HG03457 (cell line): ENCODE results near the gene MAP7D1.
A peak's percentile ranks its signal among the peaks of the same experiment; 100 is the strongest.

Source experiments
- ATAC-seq: cut with Tn5 transposase; IDR thresholded peaks from one replicate; pipeline ENCODE4 v1.9.1; 2021; ENCODE audit warnings: moderate number of reproducible peaks; ENCODE audit not compliant: unreplicated experiment

MAP7D1 gene

GRCh38 chr1:36155408-36156328, at the start of gene MAP7D1:
MAP7D1 (plus strand) TSS chr1:36156160; CDS start chr1:36156418, 258 bp downstream.
- peak; percentile 36 for ATAC-seq

GRCh38 chr1:36106269-36106668, 49.7 kb upstream of the MAP7D1 start:
- ATAC-seq, result no peak

GRCh38 chr1:36107394-36107793, 48.6 kb upstream of the MAP7D1 start:
- ATAC-seq, result no peak

GRCh38 chr1:36108314-36108713, 47.6 kb upstream of the MAP7D1 start:
- no peak for ATAC-seq

- no peak for ATAC-seq
Measured at GRCh38 chr1:36109041-36109679, 46.8 kb upstream of the MAP7D1 start.

- ATAC-seq, result no peak
Measured at GRCh38 chr1:36111151-36111550, 44.8 kb upstream of the MAP7D1 start.

- ATAC-seq, result no peak
Measured at GRCh38 chr1:36112823-36113222, 43.1 kb upstream of the MAP7D1 start.

GRCh38 chr1:36114371-36114770, 41.6 kb upstream of the MAP7D1 start:
- ATAC-seq, result no peak

- no peak for ATAC-seq
Measured at GRCh38 chr1:36115200-36115669, 40.7 kb upstream of the MAP7D1 start.

- no peak for ATAC-seq
Measured at GRCh38 chr1:36115931-36116330, 40.0 kb upstream of the MAP7D1 start.

GRCh38 chr1:36116901-36117300, 39.1 kb upstream of the MAP7D1 start:
- ATAC-seq, result no peak

GRCh38 chr1:36118447-36119204, 37.3 kb upstream of the MAP7D1 start:
- ATAC-seq, result no peak

GRCh38 chr1:36119456-36119855, 36.5 kb upstream of the MAP7D1 start:
- no peak for ATAC-seq

GRCh38 chr1:36122062-36123030, 33.6 kb upstream of the MAP7D1 start:
- ATAC-seq, result no peak

GRCh38 chr1:36123356-36123755, 32.6 kb upstream of the MAP7D1 start:
- ATAC-seq, result no peak

GRCh38 chr1:36124404-36125128, 31.4 kb upstream of the MAP7D1 start:
- ATAC-seq, result no peak

GRCh38 chr1:36125129-36125991, 30.6 kb upstream of the MAP7D1 start, which contains the start of gene COL8A2:
COL8A2 (minus strand) TSS chr1:36125222; CDS start chr1:36100242, 24,980 bp downstream.
- no peak for ATAC-seq

GRCh38 chr1:36126005-36126716, 29.8 kb upstream of the MAP7D1 start:
- no peak for ATAC-seq
